CD4-positive, alpha-beta T cell treated with Interleukin-21 for 1 hour (primary cell): ENCODE results near the gene LDLRAD3.

Experiments
- DNase-seq: peaks from one replicate; pipeline ENCODE4 v3.0.0-alpha.2; 2020

LDLRAD3 gene

DNA sequence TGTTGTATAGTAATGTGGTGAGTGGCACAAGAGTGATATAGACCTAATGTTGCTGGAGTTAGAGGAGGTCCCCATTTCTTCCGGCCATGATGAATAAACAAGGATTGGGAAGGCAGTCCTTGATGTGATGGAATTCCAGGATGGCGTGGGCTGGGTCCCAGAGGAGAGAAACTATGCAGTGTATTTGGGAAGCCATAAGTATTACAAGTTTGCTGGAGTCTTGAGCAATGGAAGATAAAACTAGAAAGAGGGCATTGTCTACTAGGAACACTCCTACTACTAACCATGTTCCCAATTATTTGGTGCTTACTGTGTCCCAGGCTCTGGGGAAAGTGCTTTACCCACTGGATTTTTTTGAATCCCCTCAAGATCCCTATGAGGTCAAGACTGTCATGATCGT is 20.0 kb downstream of the LDLRAD3 start:
- DNase-seq, result no peak

DNA sequence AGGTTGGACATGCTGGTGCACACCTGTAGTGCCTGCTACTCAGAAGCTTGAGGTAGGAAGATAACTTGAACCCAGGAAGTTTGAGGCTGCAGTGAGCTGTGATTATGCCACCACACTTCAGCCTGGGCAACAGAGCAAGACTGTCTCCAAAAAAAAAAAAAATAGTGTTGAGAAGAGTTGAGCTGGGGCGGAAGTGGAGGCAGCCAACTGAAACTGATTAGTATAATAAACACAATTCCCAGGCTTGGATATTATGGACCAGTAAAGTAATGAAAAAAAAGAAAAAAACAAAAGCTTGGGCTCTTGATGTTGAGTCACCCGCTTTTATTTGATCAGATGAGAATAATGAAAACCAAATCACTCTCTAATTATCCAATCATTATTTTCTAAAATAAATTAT is 21.0 kb downstream of the LDLRAD3 start:
- no peak for DNase-seq

DNA sequence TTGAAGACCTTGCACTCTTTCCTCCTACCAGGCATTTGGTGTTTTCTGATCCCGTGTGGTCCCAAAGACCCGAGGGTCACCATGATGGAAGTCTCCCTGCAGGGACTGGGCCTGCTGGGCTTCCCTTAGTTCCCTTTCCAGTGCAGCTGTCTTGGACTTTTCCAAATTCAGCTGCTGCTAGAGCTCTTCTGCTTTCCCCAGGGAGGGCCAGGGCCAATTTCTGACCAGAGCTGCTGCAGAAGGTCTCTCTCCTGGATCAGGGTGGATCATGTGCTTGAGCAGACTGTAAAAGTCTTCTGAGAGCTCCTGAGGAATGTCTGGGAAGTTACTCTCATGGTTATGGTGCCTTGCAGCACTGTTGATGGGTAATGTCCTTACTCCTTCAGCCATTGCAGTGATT is 23.2 kb downstream of the LDLRAD3 start:
- DNase-seq, result no peak

DNA sequence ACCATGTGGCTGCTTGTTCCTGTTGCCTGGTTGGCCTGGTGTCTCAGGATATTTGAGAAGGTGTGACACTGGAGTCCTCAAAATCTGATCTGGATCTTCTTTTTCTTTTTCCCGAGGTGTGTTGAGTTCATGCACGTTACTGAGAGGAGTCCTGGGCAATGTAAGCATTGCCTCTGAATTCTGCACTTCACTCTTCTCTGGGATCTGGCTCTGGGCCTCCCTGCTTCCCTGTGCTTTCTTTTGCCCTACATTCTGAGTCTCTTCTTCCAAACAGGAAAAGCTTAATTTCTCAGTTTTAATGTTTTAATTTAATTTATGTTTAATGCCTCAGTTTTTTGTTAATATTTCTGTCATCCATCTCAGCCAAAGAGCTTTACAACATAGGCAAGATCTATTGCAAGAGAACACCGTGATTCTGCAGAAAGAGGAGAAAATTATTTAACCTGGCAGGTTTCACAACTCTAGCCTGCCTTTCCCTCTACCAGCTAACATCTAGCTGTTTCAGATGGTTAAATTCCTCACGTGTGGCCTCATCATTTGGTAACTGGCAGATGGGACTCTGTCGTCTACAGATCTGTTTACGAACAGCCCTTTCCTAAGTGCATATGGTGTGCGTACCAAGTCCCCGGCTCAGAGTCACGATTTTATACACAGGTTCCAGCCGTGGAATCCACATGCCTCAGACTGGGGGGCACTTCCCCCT is 24.7 kb downstream of the LDLRAD3 start:
- DNase-seq, result no peak

DNA sequence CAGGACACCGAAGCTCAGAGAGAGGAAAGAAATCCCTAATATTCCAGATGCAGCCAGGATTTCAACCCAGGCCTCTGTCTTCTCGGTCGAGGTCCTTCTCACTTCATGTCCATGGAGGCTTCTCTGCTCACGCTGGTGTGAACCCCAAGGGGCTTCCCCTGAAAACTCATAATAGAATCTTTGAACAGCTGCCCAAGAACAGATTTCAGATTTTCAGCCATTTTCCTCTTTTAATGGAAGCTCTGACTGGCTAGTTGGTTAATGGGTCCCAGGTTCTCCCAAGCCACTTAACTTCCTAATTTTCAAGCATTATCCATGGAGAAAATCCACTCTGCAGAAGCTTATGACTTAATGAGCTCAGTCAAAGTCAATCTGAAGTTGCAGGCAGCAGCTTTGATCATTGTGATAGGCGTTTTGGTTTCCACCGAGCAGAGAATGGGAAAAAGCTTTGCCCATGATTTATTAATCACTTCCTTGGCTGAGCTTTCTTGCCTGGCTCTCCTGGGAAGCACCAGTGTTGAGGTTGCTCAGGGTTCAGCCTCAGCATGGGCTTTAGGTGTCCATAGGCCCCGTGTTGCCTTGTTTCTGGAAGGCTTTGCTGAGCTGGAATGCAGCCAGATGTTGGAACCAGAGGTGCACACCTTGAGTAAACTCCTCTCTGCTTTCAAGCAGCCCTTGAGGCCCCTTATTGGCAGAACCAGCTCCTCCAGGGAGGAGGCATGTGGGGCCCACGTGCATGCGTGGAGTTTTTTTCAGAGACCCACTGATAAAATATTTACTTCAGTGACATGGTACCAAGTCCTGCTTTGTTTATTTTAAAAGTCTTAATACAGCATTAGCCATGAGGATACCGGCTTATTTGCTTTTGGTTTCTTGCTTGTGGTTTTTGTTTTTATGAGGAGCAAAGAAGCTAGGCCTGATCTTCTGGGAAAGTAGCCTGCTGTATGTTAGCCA is 25.5 kb downstream of the LDLRAD3 start:
- DNase-seq, result no peak

DNA sequence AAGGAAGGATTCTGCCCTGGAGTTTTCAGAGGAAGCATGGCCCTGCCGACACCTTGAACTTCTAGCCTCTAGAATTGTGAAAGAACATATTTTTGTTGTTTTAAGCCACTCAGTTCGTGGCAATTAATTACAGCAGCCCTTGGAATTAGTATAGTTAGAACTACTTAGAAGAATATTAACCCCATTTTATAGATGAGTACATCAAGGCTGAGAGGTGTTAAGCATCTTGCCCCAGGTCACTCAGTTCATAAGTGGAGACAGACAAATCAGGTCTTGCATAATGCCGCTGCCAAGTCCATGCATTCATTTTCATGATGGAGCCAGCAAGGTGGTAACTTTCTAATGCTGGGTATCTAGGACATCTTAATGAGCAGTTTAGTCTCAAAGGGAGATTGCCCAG is 26.6 kb downstream of the LDLRAD3 start:
- DNase-seq, result no peak

DNA sequence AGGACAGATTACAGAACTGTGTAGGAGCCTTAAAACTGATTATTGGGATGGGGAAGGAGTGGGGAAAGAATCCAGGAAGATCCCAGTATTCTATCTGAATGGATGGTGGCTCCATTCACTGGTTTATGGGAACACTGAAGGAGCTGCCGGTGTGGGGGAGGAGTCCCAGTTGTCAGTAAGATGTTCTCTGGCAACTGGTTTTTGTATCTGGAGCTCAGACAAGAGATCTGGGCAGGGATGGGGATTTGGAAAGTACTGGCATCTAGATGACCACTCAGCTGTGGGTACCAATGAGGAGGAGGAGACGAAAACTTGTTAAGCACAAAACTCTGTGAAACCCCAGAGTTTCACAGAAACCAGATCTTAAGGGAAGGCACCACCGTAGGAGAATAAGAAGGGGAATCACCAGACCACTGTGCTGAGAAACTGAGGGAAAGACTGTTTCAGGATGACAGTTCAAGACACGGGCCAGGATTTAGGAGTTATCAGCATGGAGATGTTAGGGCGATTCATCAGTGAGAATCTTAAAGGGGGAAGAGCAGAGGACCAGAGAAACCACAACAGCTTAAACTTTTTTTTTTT is 28.1 kb downstream of the LDLRAD3 start:
- no peak for DNase-seq

DNA sequence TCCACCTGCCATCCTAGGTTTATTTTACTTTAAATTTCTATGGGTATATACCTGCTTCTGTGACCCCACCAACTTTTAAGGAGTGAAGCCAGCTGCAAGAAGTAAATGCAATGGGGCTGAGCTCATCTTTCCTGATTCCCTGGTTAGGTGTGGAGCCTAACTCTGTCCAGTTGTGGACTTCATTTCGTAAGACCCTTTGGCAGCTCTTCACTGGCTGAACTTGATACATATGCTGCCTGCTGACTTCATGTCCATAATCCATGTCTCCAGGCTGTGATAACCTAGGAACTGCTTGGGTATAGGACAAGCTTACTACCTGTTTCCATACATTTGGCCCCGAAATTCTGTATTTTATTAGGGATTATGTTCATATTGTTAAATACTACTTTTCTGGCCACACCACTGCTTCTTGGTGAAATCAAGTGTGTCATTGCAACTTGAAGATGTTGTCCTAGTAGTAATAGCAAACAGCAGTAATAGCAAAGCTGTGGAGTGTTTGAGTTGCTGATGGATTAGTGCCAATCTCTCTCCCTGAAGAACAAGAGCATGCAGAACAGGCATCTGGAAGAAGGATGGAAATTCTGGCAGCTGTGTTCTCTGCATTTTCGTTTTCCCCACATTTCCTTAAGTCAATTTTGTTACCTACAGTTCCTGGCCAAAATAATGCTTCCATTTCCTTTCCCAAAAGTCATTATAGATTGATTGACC is 31.2 kb downstream of the LDLRAD3 start:
- no peak for DNase-seq

DNA sequence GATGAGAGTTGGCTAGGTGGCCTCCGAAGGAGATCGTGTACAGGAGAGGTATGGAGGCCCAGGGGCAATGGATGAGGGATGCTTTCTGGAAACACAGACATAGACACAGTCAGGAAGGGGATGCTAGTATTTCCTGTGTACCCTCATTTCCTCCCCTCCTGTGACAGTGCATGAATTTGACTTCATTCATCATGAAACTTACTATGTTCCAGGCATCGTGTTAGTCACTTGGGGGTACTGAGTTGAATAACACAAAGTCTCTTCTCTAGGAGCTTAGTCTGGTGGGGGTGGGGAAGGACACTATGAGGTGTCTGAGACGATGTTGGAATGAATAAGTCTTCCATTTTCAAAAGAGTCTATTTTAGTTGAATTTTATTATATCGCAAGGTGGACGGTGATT is 32.6 kb downstream of the LDLRAD3 start:
- no peak for DNase-seq

DNA sequence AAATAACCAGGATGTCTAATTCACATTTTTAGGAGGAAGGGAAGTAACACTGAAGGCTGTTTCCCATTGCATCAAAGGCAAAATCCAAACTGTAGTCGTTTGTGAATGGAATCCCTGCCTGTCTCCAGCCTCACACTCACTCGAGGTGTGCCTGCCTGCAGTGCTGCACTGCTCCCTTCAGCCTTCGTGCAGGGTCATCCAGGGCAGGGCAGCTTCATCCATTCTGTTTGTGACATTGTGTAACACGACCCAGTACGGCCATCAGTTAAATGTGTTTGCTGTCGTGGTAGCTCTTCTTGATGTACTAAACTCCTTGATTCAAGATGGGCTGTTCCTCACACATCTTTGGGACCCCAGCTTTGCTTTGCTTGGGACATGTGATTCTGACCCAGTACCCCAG is 34.3 kb downstream of the LDLRAD3 start:
- no peak for DNase-seq

DNA sequence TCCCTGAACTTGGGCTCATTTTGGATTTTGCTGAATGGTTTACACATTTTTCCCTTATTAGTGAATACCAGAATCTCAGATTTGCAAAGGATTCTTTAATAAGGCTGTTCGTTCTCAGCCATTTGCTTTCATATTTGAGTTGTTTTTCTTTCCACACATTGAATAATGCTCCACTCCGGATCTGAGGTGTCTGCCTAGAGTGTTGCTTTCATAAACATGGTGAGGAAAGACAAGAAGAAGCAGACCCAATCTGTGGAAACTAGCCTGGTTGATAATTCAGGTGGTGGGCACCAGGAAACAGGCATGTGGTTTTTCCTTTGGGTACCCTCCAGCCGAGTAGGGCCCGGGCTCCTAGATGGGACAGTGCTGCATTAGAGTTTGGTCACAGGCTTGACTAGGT is 35.0 kb downstream of the LDLRAD3 start:
- no peak for DNase-seq

DNA sequence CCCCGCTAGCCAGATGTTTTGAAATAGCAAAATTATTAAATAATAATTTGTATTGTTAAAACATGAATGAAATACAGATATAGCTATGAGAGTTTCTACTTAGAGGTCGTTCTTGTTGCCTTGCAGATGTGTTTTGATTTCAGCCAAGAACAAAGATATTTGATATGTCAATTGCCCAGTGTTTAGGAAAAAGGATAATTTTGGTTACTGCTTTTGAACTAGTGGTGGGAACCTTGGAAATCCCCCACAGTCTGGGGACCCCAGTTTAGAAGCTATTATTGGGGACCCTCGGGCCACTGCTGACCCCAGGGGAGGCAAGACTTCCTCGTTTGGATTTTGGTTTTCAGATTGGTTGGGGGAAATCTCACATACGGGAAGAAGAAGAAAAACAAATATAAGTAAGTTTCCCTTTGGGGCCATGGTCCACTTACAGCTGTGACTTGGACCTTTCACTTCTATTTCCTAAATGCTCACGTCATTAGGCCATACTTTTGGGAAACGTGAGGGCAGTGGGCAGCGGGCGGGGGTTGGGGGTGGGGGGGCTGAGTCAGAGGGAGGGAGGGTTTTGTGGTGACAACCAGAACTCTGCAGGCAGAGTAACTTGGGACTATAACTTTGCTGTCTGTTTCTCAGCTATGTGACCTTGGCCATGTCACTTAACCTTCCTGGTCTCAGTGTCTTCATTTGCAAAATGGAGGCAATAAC is 37.0 kb downstream of the LDLRAD3 start:
- DNase-seq, result no peak

DNA sequence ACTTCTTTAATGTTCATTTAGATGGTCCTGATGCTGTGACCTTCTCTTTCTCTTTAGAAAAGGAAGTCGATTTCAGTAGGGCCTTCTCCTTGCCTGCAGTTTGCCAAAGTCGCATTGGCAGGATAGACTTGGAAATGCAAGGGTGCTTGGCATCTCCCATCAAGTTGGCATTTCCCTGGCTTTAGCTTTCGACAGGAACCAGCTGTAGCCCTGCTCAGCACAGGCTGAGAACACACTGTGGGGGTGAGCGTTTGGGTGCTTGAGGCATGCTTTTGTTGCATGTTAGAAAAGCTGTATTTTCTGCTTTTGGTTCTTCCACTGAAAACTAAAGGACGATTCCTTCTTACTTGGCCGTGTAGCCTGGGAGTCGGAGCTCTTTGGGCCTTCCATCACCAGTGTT is 37.7 kb downstream of the LDLRAD3 start:
- no peak for DNase-seq

DNA sequence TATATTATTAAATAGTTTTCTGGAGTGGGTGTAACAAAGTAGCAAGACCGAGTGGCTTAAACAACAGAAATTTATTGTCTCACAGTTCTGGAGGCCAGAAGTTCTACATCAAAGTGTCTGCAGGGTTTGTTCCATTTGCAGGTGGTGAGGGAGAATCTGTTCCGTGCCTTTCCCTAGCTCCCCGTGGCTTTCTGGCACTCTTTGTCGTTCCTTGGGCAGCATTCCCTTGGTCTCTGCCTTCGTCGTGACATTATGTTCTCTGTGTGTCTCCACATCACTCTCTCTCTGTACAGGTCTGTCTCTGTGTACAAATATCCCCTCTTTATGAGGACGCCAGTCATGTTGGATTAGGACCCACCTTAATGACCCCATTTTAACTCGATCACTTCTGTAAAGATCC is 38.2 kb downstream of the LDLRAD3 start:
- DNase-seq, result no peak

DNA sequence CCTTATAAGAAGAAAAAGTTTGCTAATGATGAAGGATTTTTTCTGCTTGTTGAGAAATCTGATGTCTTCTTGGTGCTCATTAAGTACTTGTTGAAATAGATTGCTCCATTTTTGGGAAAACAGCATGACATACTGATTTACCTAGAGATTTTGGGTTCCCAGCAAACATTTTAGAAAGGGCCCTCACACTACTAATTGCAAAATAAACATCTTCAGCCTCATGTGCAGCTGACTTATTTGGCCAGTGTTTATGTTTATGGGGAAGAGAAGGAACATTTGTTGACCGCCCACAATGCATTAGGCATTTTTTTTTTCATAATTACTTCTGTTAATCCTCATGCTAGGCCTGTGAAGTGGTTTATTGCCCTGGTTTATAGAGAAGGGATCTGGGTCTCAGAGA is 40.1 kb downstream of the LDLRAD3 start:
- DNase-seq, result no peak

DNA sequence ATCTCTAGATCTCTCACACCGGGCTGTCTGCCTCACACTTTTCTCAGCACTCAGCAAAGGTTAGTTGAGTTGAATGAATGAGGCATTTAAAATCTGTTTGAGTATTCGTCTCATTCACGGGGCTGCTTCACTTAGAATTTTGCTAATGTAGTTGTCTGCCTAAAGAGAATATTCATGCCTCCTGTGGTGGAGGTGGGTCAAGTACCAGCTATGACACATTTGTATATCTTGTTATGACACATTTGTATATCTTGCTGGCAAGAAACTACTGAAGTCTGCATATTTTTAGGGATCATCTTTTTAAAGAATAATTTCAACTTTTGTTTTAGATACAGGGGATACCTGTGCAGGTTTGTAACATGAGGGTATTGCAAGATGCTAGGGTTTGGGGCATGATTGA is 43.1 kb downstream of the LDLRAD3 start:
- no peak for DNase-seq

DNA sequence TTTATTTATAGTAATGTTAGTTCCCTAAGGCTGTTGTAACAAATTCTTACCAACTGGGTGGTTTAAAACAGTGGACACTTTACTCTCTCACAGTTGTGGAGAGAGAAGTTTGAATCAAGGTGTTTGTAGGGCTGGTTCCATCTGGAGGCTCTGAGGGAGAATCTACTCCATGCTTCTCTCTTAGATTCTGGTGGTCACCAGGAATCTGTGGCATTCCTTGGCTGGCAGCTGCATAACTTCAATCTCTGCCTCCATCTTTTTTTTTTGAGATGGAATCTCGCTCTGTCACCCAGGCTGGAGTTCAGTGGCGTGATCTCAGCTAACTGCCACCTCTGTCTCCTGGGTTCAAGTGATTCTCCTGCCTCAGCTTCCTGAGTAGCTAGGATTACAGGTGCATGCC is 46.3 kb downstream of the LDLRAD3 start:
- no peak for DNase-seq

DNA sequence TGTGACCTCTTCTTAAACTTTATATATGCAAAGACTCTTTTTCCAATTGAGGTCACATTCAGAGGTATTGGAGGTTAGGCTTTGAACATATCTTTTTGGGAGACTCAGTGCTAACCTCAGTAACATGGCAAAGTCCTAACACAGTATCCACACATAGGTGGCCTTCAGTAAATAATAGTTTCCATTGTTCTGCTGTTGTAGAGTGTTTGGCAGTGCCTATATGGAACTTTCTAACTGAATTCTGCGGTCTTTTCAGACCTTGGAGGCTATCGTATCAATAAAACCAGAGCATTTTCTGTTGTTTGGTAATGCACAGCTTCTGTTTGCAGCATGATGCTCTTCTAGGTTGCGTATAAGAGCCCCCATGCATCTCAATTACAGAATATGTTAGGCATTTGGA is 47.0 kb downstream of the LDLRAD3 start:
- no peak for DNase-seq

DNA sequence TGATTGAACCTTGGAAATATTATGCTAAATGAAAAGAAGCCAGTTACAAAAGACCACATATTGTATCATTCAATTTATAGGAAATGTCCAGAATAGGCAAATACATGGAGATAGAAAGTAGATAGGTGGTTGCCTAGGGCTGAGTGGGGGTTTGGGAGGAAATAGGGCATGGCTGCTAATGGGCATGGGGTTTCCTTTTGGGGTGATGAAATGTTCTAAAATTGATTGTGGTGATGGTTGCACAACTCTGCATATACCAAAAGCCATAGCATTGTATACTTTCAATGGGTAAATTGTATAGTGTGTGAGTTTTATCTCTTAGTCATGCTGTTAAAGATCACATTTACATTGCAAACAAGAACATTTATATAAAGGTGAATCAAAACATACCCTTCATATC is 48.7 kb downstream of the LDLRAD3 start:
- DNase-seq, result no peak

DNA sequence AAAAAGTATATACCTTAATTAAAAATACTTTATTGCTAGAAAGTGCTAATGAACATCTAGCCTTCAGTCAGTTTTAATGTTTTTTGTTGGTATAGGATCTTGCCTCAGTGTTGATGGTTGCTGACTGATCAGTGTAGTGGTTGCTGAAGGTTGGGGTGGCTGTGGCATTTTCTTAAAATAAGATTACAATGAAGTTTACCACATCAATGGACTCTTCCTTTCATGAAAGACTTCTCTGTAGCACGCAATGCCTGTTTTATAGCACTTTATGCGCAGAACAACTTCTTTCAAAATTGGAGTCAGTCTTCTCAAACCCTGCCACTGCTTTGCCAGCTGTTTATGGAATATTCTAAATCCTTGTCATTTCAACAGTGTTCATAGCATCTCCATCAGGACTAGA is 50.6 kb downstream of the LDLRAD3 start:
- DNase-seq, result no peak

DNA sequence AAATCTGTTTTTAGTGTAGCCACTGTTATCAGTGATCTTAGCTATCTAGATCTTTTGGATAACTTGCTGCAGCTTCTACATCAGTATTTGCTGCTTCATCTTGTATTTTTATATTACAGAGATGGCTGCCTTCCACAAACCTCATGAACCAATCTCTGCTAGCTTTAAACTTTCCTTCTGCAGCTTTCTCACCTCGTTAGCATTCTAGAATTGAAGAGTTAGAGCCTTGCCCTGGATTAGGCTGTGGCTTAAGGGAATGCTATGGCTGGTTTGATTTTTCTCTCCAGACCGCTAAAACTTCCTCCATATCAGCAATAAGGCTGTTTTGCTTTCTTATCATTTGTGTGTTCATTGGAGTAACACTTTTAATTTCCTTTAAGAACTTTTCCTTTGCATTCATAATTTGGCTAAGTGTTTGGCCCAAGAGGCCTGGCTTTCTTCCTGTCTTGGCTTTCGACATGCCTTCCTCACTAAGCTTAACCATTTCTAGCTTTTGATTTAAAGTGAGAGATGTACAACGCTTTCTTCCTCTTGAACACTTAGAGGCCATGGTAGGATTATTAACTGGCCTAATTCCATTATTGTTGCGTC is 51.9 kb downstream of the LDLRAD3 start:
- no peak for DNase-seq

DNA sequence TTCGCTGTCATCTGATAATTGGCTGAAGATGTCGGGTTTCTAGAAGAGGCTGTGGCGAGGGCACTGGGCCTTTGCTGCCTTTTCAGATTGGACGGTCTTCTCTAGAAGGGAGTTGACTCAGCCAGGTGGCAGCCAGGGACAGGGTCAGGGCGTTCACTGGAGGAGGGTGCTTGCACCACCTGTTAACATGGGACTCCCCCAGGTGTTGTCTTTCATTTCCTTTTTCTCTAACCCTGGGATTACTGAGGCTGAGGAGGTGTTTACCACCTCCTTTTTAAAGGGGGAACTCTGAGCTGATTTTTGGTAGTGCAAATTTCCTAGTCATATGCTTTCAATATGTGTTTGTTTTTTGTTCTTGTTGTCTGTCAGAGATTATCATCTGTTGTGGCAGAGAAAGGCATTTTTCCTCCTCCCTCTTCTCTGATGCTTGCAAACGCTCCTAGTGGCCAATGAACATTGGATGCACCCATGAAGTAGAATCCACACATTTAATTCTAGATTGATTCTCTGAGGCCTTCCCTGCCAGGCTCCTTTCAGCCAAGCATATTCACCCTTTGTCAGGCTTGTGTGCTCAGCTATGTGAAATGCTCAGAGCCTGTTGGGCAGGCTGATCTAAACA is 54.1 kb downstream of the LDLRAD3 start:
- no peak for DNase-seq
